Neural progenitor cell (in vitro differentiated cells): ENCODE results near the gene ITPR1.

Experiments used
- CTCF ChIP-seq: fragments of 200-600 bp; sonication (generic); IDR thresholded peaks from 2 replicates; pipeline ENCODE4 v1.5.1; 2017; ENCODE audit warnings: antibody characterized with exemption, mild to moderate bottlenecking
- EZH2 ChIP-seq: fragments of 200-600 bp; sonication (generic); IDR thresholded peaks from 2 replicates; pipeline ENCODE4 v1.6.1; 2017; ENCODE audit warnings: antibody characterized with exemption, mild to moderate bottlenecking, moderate library complexity
- EZH2phosphoT487 ChIP-seq: fragments of 200-600 bp; sonication (generic); IDR thresholded peaks from 2 replicates; pipeline ENCODE4 v1.6.1; 2017; ENCODE audit warnings: antibody characterized with exemption

GRCh38 chr3:4529876-4530588 lies 36.9 kb downstream of the ITPR1 start:
- TF ChIP-seq CTCF (no peak), EZH2 (no peak), EZH2phosphoT487 (no peak)
